ENCODE measurements around the gene CFAP57. TPM values are rescaled to one million over a fixed set of nuclear protein-coding genes. Genes with fewer than 3 reads are reported as not detected.

The CFAP57 gene
- total and polyA plus RNA-seq, 9 of the 15 experiments (the other 6 are each of a cell fraction or from before 2014, with no cell fraction given), result 0.04 to 0.22 (median 0.07) TPM; not detected in 3

DNA sequence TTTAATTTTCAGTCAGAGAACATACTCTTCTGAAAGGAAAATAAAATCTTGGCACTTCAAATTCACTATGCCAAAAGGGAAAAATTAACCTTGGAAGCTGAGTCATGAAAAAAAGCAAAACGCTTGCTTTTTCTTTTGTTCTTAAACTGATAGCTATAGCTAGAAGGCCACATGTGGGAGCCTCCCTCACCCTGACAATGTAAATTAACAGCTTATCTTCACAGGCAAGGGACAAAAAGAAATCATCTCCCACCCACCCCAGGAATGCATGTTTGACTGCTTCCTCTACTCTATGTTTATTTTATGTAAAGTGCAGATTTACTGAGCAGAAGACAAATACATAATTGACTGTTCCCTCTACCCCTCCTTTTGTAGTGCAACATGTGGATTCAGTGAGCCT is 38.1 kb upstream of the CFAP57 start (continued):
- TF ChIP-seq MAZ (CRISPR knock-in tag; conservative IDR thresholded peaks at IDR 0.05 in 1 of 2, IDR thresholded peaks at IDR 0.05 in 1 of 2) (peak; percentile 93), POLR2AphosphoS5 (IDR thresholded peaks at IDR 0.05; ENCODE audit: control insufficient read depth, insufficient read depth, low read depth, low read length) (no peak), ZNF764 (CRISPR knock-in tag; IDR thresholded peaks at IDR 0.05; ENCODE audit: low read depth) (no peak), PCBP1 (IDR thresholded peaks at IDR 0.05; ENCODE audit: low read depth, low read length, poor library complexity, severe bottlenecking) (no peak), SRF (CRISPR knock-in tag; IDR thresholded peaks at IDR 0.05) (no peak), SNIP1 (IDR thresholded peaks at IDR 0.05; ENCODE audit: low read depth) (no peak), SIN3B (IDR thresholded peaks at IDR 0.05; ENCODE audit: low read depth) (no peak), GABPA (tag; conservative IDR thresholded peaks at IDR 0.05; ENCODE audit: low read depth) (no peak), HDAC3 (IDR thresholded peaks at IDR 0.05; ENCODE audit: borderline replicate concordance, partially characterized antibody) (no peak), ZNF239 (CRISPR knock-in tag; IDR thresholded peaks at IDR 0.05) (no peak), L3MBTL2 (IDR thresholded peaks at IDR 0.05) (peak; percentile 25; the same call in 1 of the 2 replicates), KDM1A (IDR thresholded peaks at IDR 0.05) (peak; percentile 76 to 79), SMAD4 (CRISPR knock-in tag; conservative IDR thresholded peaks at IDR 0.05) (no peak), DPF2 (IDR thresholded peaks at IDR 0.05) (peak; percentile 54; the same call in 1 of the 2 replicates), MAFF (IDR thresholded peaks at IDR 0.05; ENCODE audit: low read length) (peak; percentile 63; the same call in 1 of the 2 replicates)
- TF ChIP-seq, protein P1, sequence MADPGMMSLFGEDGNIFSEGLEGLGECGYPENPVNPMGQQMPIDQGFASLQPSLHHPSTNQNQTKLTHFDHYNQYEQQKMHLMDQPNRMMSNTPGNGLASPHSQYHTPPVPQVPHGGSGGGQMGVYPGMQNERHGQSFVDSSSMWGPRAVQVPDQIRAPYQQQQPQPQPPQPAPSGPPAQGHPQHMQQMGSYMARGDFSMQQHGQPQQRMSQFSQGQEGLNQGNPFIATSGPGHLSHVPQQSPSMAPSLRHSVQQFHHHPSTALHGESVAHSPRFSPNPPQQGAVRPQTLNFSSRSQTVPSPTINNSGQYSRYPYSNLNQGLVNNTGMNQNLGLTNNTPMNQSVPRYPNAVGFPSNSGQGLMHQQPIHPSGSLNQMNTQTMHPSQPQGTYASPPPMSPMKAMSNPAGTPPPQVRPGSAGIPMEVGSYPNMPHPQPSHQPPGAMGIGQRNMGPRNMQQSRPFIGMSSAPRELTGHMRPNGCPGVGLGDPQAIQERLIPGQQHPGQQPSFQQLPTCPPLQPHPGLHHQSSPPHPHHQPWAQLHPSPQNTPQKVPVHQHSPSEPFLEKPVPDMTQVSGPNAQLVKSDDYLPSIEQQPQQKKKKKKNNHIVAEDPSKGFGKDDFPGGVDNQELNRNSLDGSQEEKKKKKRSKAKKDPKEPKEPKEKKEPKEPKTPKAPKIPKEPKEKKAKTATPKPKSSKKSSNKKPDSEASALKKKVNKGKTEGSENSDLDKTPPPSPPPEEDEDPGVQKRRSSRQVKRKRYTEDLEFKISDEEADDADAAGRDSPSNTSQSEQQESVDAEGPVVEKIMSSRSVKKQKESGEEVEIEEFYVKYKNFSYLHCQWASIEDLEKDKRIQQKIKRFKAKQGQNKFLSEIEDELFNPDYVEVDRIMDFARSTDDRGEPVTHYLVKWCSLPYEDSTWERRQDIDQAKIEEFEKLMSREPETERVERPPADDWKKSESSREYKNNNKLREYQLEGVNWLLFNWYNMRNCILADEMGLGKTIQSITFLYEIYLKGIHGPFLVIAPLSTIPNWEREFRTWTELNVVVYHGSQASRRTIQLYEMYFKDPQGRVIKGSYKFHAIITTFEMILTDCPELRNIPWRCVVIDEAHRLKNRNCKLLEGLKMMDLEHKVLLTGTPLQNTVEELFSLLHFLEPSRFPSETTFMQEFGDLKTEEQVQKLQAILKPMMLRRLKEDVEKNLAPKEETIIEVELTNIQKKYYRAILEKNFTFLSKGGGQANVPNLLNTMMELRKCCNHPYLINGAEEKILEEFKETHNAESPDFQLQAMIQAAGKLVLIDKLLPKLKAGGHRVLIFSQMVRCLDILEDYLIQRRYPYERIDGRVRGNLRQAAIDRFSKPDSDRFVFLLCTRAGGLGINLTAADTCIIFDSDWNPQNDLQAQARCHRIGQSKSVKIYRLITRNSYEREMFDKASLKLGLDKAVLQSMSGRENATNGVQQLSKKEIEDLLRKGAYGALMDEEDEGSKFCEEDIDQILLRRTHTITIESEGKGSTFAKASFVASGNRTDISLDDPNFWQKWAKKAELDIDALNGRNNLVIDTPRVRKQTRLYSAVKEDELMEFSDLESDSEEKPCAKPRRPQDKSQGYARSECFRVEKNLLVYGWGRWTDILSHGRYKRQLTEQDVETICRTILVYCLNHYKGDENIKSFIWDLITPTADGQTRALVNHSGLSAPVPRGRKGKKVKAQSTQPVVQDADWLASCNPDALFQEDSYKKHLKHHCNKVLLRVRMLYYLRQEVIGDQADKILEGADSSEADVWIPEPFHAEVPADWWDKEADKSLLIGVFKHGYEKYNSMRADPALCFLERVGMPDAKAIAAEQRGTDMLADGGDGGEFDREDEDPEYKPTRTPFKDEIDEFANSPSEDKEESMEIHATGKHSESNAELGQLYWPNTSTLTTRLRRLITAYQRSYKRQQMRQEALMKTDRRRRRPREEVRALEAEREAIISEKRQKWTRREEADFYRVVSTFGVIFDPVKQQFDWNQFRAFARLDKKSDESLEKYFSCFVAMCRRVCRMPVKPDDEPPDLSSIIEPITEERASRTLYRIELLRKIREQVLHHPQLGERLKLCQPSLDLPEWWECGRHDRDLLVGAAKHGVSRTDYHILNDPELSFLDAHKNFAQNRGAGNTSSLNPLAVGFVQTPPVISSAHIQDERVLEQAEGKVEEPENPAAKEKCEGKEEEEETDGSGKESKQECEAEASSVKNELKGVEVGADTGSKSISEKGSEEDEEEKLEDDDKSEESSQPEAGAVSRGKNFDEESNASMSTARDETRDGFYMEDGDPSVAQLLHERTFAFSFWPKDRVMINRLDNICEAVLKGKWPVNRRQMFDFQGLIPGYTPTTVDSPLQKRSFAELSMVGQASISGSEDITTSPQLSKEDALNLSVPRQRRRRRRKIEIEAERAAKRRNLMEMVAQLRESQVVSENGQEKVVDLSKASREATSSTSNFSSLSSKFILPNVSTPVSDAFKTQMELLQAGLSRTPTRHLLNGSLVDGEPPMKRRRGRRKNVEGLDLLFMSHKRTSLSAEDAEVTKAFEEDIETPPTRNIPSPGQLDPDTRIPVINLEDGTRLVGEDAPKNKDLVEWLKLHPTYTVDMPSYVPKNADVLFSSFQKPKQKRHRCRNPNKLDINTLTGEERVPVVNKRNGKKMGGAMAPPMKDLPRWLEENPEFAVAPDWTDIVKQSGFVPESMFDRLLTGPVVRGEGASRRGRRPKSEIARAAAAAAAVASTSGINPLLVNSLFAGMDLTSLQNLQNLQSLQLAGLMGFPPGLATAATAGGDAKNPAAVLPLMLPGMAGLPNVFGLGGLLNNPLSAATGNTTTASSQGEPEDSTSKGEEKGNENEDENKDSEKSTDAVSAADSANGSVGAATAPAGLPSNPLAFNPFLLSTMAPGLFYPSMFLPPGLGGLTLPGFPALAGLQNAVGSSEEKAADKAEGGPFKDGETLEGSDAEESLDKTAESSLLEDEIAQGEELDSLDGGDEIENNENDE (IDR thresholded peaks at IDR 0.05; ENCODE audit: low read depth, low read length), result no peak
- TF ChIP-seq, protein P2, sequence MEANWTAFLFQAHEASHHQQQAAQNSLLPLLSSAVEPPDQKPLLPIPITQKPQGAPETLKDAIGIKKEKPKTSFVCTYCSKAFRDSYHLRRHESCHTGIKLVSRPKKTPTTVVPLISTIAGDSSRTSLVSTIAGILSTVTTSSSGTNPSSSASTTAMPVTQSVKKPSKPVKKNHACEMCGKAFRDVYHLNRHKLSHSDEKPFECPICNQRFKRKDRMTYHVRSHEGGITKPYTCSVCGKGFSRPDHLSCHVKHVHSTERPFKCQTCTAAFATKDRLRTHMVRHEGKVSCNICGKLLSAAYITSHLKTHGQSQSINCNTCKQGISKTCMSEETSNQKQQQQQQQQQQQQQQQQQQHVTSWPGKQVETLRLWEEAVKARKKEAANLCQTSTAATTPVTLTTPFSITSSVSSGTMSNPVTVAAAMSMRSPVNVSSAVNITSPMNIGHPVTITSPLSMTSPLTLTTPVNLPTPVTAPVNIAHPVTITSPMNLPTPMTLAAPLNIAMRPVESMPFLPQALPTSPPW (CRISPR knock-in tag; IDR thresholded peaks at IDR 0.05), result no peak

All from K562 (cell line).